Measurements from ENCODE around the gene SEC16A. TPM values are rescaled to one million over a fixed set of nuclear protein-coding genes. Genes with fewer than 3 reads are reported as not detected.
"Not testable (repeated sequence)": the region's sequence is repeated elsewhere in the genome, so short reads cannot be mapped to it uniquely, and the experiment has no call there.

The SEC16A gene
- total RNA-seq, 2 experiments from 2014 or later = 69.4 to 71.2 TPM

- Mint-ChIP-seq H3K4me3 (no peak overlapping the region), H3K36me3 (peaks cover 6% of the 10 kb centered on the region), H3K9me3 (no peaks in the 10 kb centered on the region), H3K27me3 (no peaks in the 10 kb centered on the region), H3K27ac (no peak overlapping the region), H3K4me1 (no peaks in the 10 kb centered on the region)
- DNase-seq = no peak
Measured at GRCh38 chr9:136429075-136429628, 53.7 kb downstream of the SEC16A start.

GRCh38 chr9:136426787-136427186 is 56.1 kb downstream of the SEC16A start:
- Mint-ChIP-seq H3K4me1 (no peaks in the 10 kb centered on the region), H3K36me3 (peaks cover 9% of the 10 kb centered on the region), H3K9me3 (no peaks in the 10 kb centered on the region), H3K27ac (no peak overlapping the region), H3K27me3 (no peaks in the 10 kb centered on the region), H3K4me3 (no peak overlapping the region)
- no peak for DNase-seq

GRCh38 chr9:136425367-136425766 is 57.5 kb downstream of the SEC16A start:
- H3K4me1 Mint-ChIP-seq, H3K9me3 Mint-ChIP-seq, H3K27me3 Mint-ChIP-seq, H3K4me3 Mint-ChIP-seq, DNase-seq: not testable (repeated sequence)
- peak overlapping the region; percentile 39 for H3K27ac Mint-ChIP-seq
- H3K36me3 Mint-ChIP-seq = peaks cover 13% of the 10 kb centered on the region

- no peak for DNase-seq
- Mint-ChIP-seq H3K27ac (peak overlapping the region; percentile 39), H3K36me3 (peaks cover 13% of the 10 kb centered on the region), H3K4me3 (no peak overlapping the region), H3K9me3 (no peaks in the 10 kb centered on the region), H3K27me3 (no peaks in the 10 kb centered on the region), H3K4me1 (no peaks in the 10 kb centered on the region)
Measured at GRCh38 chr9:136424750-136425362, 58.0 kb downstream of the SEC16A start.

GRCh38 chr9:136423432-136424146 is 59.3 kb downstream of the SEC16A start:
- Mint-ChIP-seq H3K9me3 (no peaks in the 10 kb centered on the region), H3K27me3 (no peaks in the 10 kb centered on the region), H3K4me3 (no peak overlapping the region), H3K27ac (no peak overlapping the region), H3K4me1 (no peaks in the 10 kb centered on the region), H3K36me3 (peaks cover 22% of the 10 kb centered on the region)
- DNase-seq = no peak

- Mint-ChIP-seq H3K9me3 (no peaks in the 10 kb centered on the region), H3K27me3 (no peaks in the 10 kb centered on the region), H3K36me3 (peaks cover 21% of the 10 kb centered on the region), H3K4me3 (no peak overlapping the region), H3K27ac (no peak overlapping the region), H3K4me1 (no peaks in the 10 kb centered on the region)
- no peak for DNase-seq
Measured at GRCh38 chr9:136422876-136423275, 60.0 kb downstream of the SEC16A start.

GRCh38 chr9:136421791-136422190 is 61.0 kb downstream of the SEC16A start:
- no peaks in the 10 kb centered on the region for H3K27me3 Mint-ChIP-seq
- H3K4me1 Mint-ChIP-seq = no peaks in the 10 kb centered on the region
- H3K36me3 Mint-ChIP-seq = peaks cover 21% of the 10 kb centered on the region
- no peak overlapping the region for H3K4me3 Mint-ChIP-seq
- H3K9me3 Mint-ChIP-seq = no peaks in the 10 kb centered on the region
- no peak for DNase-seq
- H3K27ac Mint-ChIP-seq = no peak overlapping the region

GRCh38 chr9:136419092-136419420 is 63.8 kb downstream of the SEC16A start:
- Mint-ChIP-seq H3K9me3 (no peaks in the 10 kb centered on the region), H3K4me1 (no peaks in the 10 kb centered on the region), H3K27me3 (no peaks in the 10 kb centered on the region), H3K4me3 (no peak overlapping the region), H3K27ac (no peak overlapping the region), H3K36me3 (peaks cover 23% of the 10 kb centered on the region)
- no peak for DNase-seq

GRCh38 chr9:136418182-136419091 is 64.4 kb downstream of the SEC16A start:
- no peaks in the 10 kb centered on the region for H3K4me1 Mint-ChIP-seq
- no peaks in the 10 kb centered on the region for H3K9me3 Mint-ChIP-seq
- no peaks in the 10 kb centered on the region for H3K27me3 Mint-ChIP-seq
- no peak for DNase-seq
- H3K36me3 Mint-ChIP-seq = peaks cover 28% of the 10 kb centered on the region
- no peak overlapping the region for H3K27ac Mint-ChIP-seq
- H3K4me3 Mint-ChIP-seq = no peak overlapping the region

- DNase-seq = no peak
- Mint-ChIP-seq H3K27ac (no peak overlapping the region), H3K4me1 (peaks cover 8% of the 10 kb centered on the region)
Measured at GRCh38 chr9:136416914-136417313, 65.9 kb downstream of the SEC16A start.

GRCh38 chr9:136416427-136416826 is 66.4 kb downstream of the SEC16A start:
- Mint-ChIP-seq H3K9me3 (no peaks in the 10 kb centered on the region), H3K27ac (no peak overlapping the region), H3K27me3 (no peaks in the 10 kb centered on the region), H3K4me1 (peaks cover 13% of the 10 kb centered on the region), H3K36me3 (peaks cover 38% of the 10 kb centered on the region), H3K4me3 (no peak overlapping the region)
- DNase-seq = no peak

More at GRCh38 chr9:136416914-136417313, 65.9 kb downstream of the SEC16A start:
- Mint-ChIP-seq H3K4me3 (no peak overlapping the region), H3K9me3 (no peaks in the 10 kb centered on the region), H3K36me3 (peaks cover 34% of the 10 kb centered on the region), H3K27me3 (no peaks in the 10 kb centered on the region)

- Mint-ChIP-seq H3K27me3 (no peaks in the 10 kb centered on the region), H3K36me3 (peaks cover 46% of the 10 kb centered on the region), H3K9me3 (no peaks in the 10 kb centered on the region), H3K4me3 (peak overlapping the region; percentile 10), H3K27ac (no peak overlapping the region), H3K4me1 (peaks cover 34% of the 10 kb centered on the region)
- DNase-seq = no peak
Measured at GRCh38 chr9:136412962-136413361, 69.9 kb downstream of the SEC16A start.

GRCh38 chr9:136411378-136411777 is 71.5 kb downstream of the SEC16A start:
- Mint-ChIP-seq H3K27ac (peak overlapping the region; percentile 95), H3K36me3 (peaks cover 54% of the 10 kb centered on the region), H3K4me3 (peak overlapping the region; percentile 97), H3K4me1 (peaks cover 42% of the 10 kb centered on the region), H3K9me3 (no peaks in the 10 kb centered on the region), H3K27me3 (no peaks in the 10 kb centered on the region)
- no peak for DNase-seq

GRCh38 chr9:136410500-136411287 is 72.1 kb downstream of the SEC16A start, which contains the start of the genes ENTR1 and PMPCA:
TSS of gene ENTR1 (minus strand) at chr9:136410614. CDS start at chr9:136410397, 217 bp downstream.
TSS of gene PMPCA (plus strand) at chr9:136410658. CDS start at chr9:136410669, 11 bp downstream.
- Mint-ChIP-seq H3K9me3 (no peaks in the 10 kb centered on the region), H3K27ac (peak within 1 kb of the TSS; percentile 97), H3K4me1 (peaks cover 45% of the 10 kb centered on the region), H3K27me3 (no peaks in the 10 kb centered on the region), H3K36me3 (peaks cover 51% of the 10 kb centered on the region), H3K4me3 (peak within 1 kb of the TSS; percentile 97)
- DNase-seq = peak; percentile 97
